ENCODE results near the gene TMEM119.

TMEM119 gene

GRCh38 chr12:108597559-108598471, at the start of gene TMEM119:
Gene TMEM119, minus strand, starts transcription at chr12:108598084. Its CDS starts 5,701 bp downstream, at chr12:108592383.
- no peak for DNase-seq

- DNase-seq: no peak
These were observed 49.0 kb upstream of the TMEM119 start for GRCh38 chr12:108646600-108647579.

- no peak for DNase-seq
These were observed 48.1 kb upstream of the TMEM119 start for GRCh38 chr12:108645686-108646599.

GRCh38 chr12:108644811-108645120, 46.9 kb upstream of the TMEM119 start:
- no peak for DNase-seq

GRCh38 chr12:108643941-108644810, 46.3 kb upstream of the TMEM119 start:
- DNase-seq: no peak

GRCh38 chr12:108642899-108643654, 45.2 kb upstream of the TMEM119 start:
- DNase-seq: no peak

- no peak for DNase-seq
These were observed 44.5 kb upstream of the TMEM119 start for GRCh38 chr12:108642269-108642870.

GRCh38 chr12:108641446-108642268, 43.8 kb upstream of the TMEM119 start:
- no peak for DNase-seq

- DNase-seq: no peak
These were observed 43.0 kb upstream of the TMEM119 start for GRCh38 chr12:108640802-108641445.

GRCh38 chr12:108638997-108639822, 41.3 kb upstream of the TMEM119 start:
- DNase-seq: no peak

GRCh38 chr12:108638141-108638827, 40.4 kb upstream of the TMEM119 start:
- no peak for DNase-seq

- DNase-seq: no peak
These were observed 39.5 kb upstream of the TMEM119 start for GRCh38 chr12:108637222-108637971.

- DNase-seq: no peak
These were observed 38.3 kb upstream of the TMEM119 start for GRCh38 chr12:108635997-108636808.

GRCh38 chr12:108635201-108635996, 37.5 kb upstream of the TMEM119 start:
- peak; percentile 83 for DNase-seq

- peak; percentile 74 for DNase-seq
These were observed 36.5 kb upstream of the TMEM119 start for GRCh38 chr12:108634341-108634751.
